Endothelial cell of umbilical vein (primary cell): ENCODE results near the gene SAYSD1.

Experiments
- EZH2 ChIP-seq: IDR thresholded peaks from 2 replicates; pipeline ENCODE4 v1.6.1; 2012; ENCODE audit warnings: borderline replicate concordance, low read depth, mild to moderate bottlenecking, moderate library complexity, low read length, inconsistent platforms; ENCODE audit not compliant: severe bottlenecking
- FOS ChIP-seq: IDR thresholded peaks from 2 replicates; pipeline ENCODE4 v1.6.1; 2011; ENCODE audit warnings: mild to moderate bottlenecking, low read length, moderate library complexity, borderline replicate concordance; ENCODE audit not compliant: insufficient read depth
- GATA2 ChIP-seq: IDR thresholded peaks from 2 replicates; pipeline ENCODE4 v1.7.0; 2011; ENCODE audit warnings: low read depth, mild to moderate bottlenecking, moderate library complexity, mixed read lengths, low read length; ENCODE audit not compliant: insufficient read length, insufficient read depth
- JUN ChIP-seq: IDR thresholded peaks from 2 replicates; pipeline ENCODE4 v1.6.1; 2011; ENCODE audit warnings: borderline replicate concordance, low read depth; ENCODE audit not compliant: insufficient read length, insufficient read depth
- MYC ChIP-seq: IDR thresholded peaks from one replicate; pipeline ENCODE4 v1.6.1; 2011; ENCODE audit warnings: mild to moderate bottlenecking, low read depth, low read length
- POLR2A ChIP-seq: IDR thresholded peaks from 2 replicates; pipeline ENCODE4 v1.6.1; 2012; ENCODE audit warnings: low read depth, mild to moderate bottlenecking, control low read depth, low read length
- POLR2AphosphoS5 ChIP-seq: IDR thresholded peaks from 2 replicates; pipeline ENCODE4 v1.6.1; 2012; ENCODE audit warnings: low read depth, mild to moderate bottlenecking, control low read depth, low read length, moderate library complexity; ENCODE audit not compliant: insufficient read depth
- TF ChIP-seq, protein P1 (sequence below), 2 donors: IDR thresholded peaks; 1 replicate in 1 of 2; 2 replicates in 1 of 2; pipeline ENCODE4 v1.5.1; 2011; ENCODE audit warnings: low read length in 2 of 2, mild to moderate bottlenecking in 2 of 2, moderate library complexity in 2 of 2, control low read depth in 1 of 2, inconsistent platforms in 1 of 2, low read depth in 1 of 2; ENCODE audit not compliant: insufficient read depth in 1 of 2; ENCODE audit errors: extremely low read depth in 1 of 2
- TF ChIP-seq, protein P2 (sequence below): IDR thresholded peaks from 2 replicates; pipeline ENCODE4 v1.6.1; 2011; ENCODE audit not compliant: insufficient read depth, insufficient read length

DNA sequence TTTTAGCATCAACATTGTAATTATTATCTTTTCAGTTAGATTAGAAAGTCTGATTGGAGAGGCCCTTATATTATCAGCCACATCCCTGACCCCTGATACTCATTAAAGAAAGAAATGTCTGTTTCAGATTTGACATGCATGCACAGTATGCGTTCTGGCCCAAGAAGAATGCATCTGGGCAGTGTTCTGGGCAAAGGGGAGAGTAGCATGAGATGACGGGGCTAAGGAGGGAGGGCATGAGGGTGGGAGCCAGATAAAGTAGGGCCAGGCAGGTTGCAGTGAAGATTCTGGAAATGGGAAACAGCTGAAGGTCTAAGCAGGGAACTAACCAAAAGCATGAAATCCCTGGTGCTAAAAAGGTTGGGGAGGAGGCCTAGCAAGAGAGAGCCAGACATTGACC, 7.3 kb downstream of the SAYSD1 start:
- TF ChIP-seq, protein P1, sequence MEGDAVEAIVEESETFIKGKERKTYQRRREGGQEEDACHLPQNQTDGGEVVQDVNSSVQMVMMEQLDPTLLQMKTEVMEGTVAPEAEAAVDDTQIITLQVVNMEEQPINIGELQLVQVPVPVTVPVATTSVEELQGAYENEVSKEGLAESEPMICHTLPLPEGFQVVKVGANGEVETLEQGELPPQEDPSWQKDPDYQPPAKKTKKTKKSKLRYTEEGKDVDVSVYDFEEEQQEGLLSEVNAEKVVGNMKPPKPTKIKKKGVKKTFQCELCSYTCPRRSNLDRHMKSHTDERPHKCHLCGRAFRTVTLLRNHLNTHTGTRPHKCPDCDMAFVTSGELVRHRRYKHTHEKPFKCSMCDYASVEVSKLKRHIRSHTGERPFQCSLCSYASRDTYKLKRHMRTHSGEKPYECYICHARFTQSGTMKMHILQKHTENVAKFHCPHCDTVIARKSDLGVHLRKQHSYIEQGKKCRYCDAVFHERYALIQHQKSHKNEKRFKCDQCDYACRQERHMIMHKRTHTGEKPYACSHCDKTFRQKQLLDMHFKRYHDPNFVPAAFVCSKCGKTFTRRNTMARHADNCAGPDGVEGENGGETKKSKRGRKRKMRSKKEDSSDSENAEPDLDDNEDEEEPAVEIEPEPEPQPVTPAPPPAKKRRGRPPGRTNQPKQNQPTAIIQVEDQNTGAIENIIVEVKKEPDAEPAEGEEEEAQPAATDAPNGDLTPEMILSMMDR (IDR thresholded peaks at IDR 0.05; ENCODE audit: extremely low read depth in 1 of 2, insufficient read depth in 1 of 2, low read depth in 1 of 2, low read length in 2 of 2): no peak
- TF ChIP-seq EZH2: no peak
- TF ChIP-seq FOS: no peak
- no peak for TF ChIP-seq JUN
- TF ChIP-seq POLR2AphosphoS5: no peak
- no peak for TF ChIP-seq POLR2A
- TF ChIP-seq, protein P2, sequence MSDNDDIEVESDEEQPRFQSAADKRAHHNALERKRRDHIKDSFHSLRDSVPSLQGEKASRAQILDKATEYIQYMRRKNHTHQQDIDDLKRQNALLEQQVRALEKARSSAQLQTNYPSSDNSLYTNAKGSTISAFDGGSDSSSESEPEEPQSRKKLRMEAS: no peak
- no peak for TF ChIP-seq GATA2
- no peak for TF ChIP-seq MYC
